Pancreas (tissue), 10 donors: ENCODE measurements around the gene FCGR3A. TPM values are rescaled to one million over a fixed set of nuclear protein-coding genes. Genes with fewer than 3 reads are reported as not detected.
"Not testable (repeated sequence)": the region's sequence is repeated elsewhere in the genome, so short reads cannot be mapped to it uniquely, and the experiment has no call there.

Experiments
- ATAC-seq, 4 donors: fragments of 200-7000 bp; cut with Tn5 transposase; one replicate each; pipeline versions ENCODE4 v1.8.0 to v1.9.1; 2020; ENCODE audit warnings: mild to moderate bottlenecking in 4 of 4, moderate library complexity in 4 of 4
- DNase-seq, 6 donors: peaks; one replicate each; pipeline ENCODE4 v3.0.0-alpha.2; 2020
- FAIRE-seq: peaks from 2 replicates; lab custom pipeline; 2012; peaks lifted over from hg19 to GRCh38; lab: Jason Lieb, UNC
- H3K27ac ChIP-seq, 4 donors: fragments of 200-600 bp; sonication (generic); 1 replicate in 3 of 4; 2 replicates in 1 of 4; pipeline versions ENCODE4 v1.5.0 to v1.8.0; 2020
- H3K27me3 ChIP-seq, 4 donors: fragments of 200-600 bp; one replicate each; pipeline ENCODE4 v1.8.0; 2021
- H3K36me3 ChIP-seq, 3 donors: fragments of 200-600 bp; sonication (generic) in 1 of 3; one replicate each; pipeline versions ENCODE4 v1.5.0 to v1.8.0; 2020 to 2021
- H3K4me1 ChIP-seq, 3 donors: fragments of 200-600 bp; one replicate each; pipeline ENCODE4 v1.8.0; 2021
- H3K4me3 ChIP-seq, 4 donors: fragments of 200-600 bp; sonication (generic) in 2 of 4; one replicate each; pipeline versions ENCODE4 v1.5.0 to v1.8.0; 2020 to 2021
- H3K9me3 ChIP-seq, 4 donors: fragments of 200-600 bp; one replicate each; pipeline ENCODE4 v1.8.0; 2021
- WGBS, 2 donors: extraction: QIAGEN DNeasy Blood & Tissue Kit; methylation state at CpG; one replicate each; pipeline ENCODE4 v1.1.7; 2013; 5-methylcytosine and 5-hydroxymethylcytosine counted together
- intact Hi-C, 3 donors: fragments of 100-400 bp; cut with DNase I; formaldehyde crosslinking; loops; one replicate each; pipeline versions ENCODE4 v1.11.1 to v1.14.2; 2022
- polyA plus RNA-seq, 2 donors: library from polyadenylated mRNA; stranded (reverse); fragments of 200-250 nt; gene quantifications; one replicate each; pipeline ENCODE4 v1.2.3, GENCODE V29; 2013
- total RNA-seq, 6 donors: library from RNA; stranded (reverse); fragmentation: NEBNext Ultra II Directional in 4 of 6; extraction: Animal tissue kit (Norgen Biotek cat#: 25700) in 4 of 6; gene quantifications; one replicate each; pipeline versions ENCODE4 v1.2.1 to v1.2.4, GENCODE V29; 2021 to 2023
- donor health status: healthy with polysubstance abuse.
- donor health status: DM: no; HTN: no; CAD: no; lungs with moderate emphysema.
- donor health status: DM: no; HTN: no; CAD: no.
- donor health status: control.
- donor health status: control.
- donor health status: Bipolar disorder and iron deficiency.
- donor health status: DM: yes; HTN: yes; CAD: no.
- donor health status: DM: no; HTN: no; CAD: no.
- donor health status: DM: no; HTN: no; CAD: no.
- donor health status: DM: yes; HTN: yes; CAD: no.

Gene FCGR3A
- total and polyA plus RNA-seq, 8 donors, result 2.0 to 23.1 (median 3.2) TPM

- 8 to 48% methylated on average over 1 of the region's 1 CpG for WGBS, 2 donors
- H3K27me3 ChIP-seq, DNase-seq, intact Hi-C loops, H3K36me3 ChIP-seq, FAIRE-seq, H3K4me3 ChIP-seq, H3K9me3 ChIP-seq, H3K4me1 ChIP-seq: not testable (repeated sequence)
- ATAC-seq, result peak in 2 of 4 donors; percentile 68 to 70
- peak overlapping the region in 1 of 4 donors; percentile 22 for H3K27ac ChIP-seq
Measured at GRCh38 chr1:161554815-161555417, 5.3 kb upstream of the FCGR3A start.

GRCh38 chr1:161554340-161554739, 4.7 kb upstream of the FCGR3A start:
- H3K27me3 ChIP-seq, DNase-seq, H3K4me1 ChIP-seq, H3K9me3 ChIP-seq, intact Hi-C loops, H3K4me3 ChIP-seq, FAIRE-seq, H3K36me3 ChIP-seq: not testable (repeated sequence)
- H3K27ac ChIP-seq, result peak overlapping the region in 1 of 4 donors; percentile 22
- WGBS, 2 donors, result 86 to 95% methylated on average over 3 of the region's 3 CpGs
- ATAC-seq, result peak in 2 of 4 donors; percentile 27 to 41

GRCh38 chr1:161553631-161554030, 4.0 kb upstream of the FCGR3A start:
- H3K27ac ChIP-seq, H3K27me3 ChIP-seq, DNase-seq, FAIRE-seq, H3K4me3 ChIP-seq, H3K4me1 ChIP-seq, H3K9me3 ChIP-seq, intact Hi-C loops, H3K36me3 ChIP-seq: not testable (repeated sequence)
- 61 to 88% methylated on average over 1 of the region's 2 CpGs for WGBS, 2 donors
- ATAC-seq, result peak in 1 of 4 donors; percentile 40

GRCh38 chr1:161550942-161551341, 1.3 kb upstream of the FCGR3A start:
- 78 to 80% methylated on average over 5 of the region's 5 CpGs for WGBS, 2 donors
- ATAC-seq, H3K4me3 ChIP-seq, DNase-seq, H3K27me3 ChIP-seq, H3K9me3 ChIP-seq, H3K27ac ChIP-seq, H3K4me1 ChIP-seq, FAIRE-seq, intact Hi-C loops, H3K36me3 ChIP-seq: not testable (repeated sequence)

- H3K9me3 ChIP-seq, FAIRE-seq, H3K4me1 ChIP-seq, intact Hi-C loops, DNase-seq, H3K27ac ChIP-seq, H3K4me3 ChIP-seq, H3K36me3 ChIP-seq, H3K27me3 ChIP-seq: not testable (repeated sequence)
- WGBS, 2 donors, result 88 to 92% methylated on average over 1 of the region's 2 CpGs
- ATAC-seq, result peak in 2 of 4 donors; percentile 50 to 69
Measured at GRCh38 chr1:161548749-161549406, 740 bp downstream of the FCGR3A start.

GRCh38 chr1:161547995-161548741, 1.4 kb downstream of the FCGR3A start:
- 88 to 90% methylated on average over 8 of the region's 8 CpGs for WGBS, 2 donors
- peak in 1 of 4 donors; percentile 9 for ATAC-seq
- H3K27ac ChIP-seq, FAIRE-seq, DNase-seq, H3K9me3 ChIP-seq, H3K4me3 ChIP-seq, H3K27me3 ChIP-seq, H3K4me1 ChIP-seq, intact Hi-C loops, H3K36me3 ChIP-seq: not testable (repeated sequence)

GRCh38 chr1:161545005-161545731, 4.5 kb downstream of the FCGR3A start:
- H3K27ac ChIP-seq, H3K36me3 ChIP-seq, H3K27me3 ChIP-seq, FAIRE-seq, intact Hi-C loops, ATAC-seq, H3K9me3 ChIP-seq, H3K4me3 ChIP-seq, DNase-seq, H3K4me1 ChIP-seq: not testable (repeated sequence)
- 76 to 82% methylated on average over 10 of the region's 11 CpGs for WGBS, 2 donors

- DNase-seq, H3K27me3 ChIP-seq, FAIRE-seq, H3K4me3 ChIP-seq, H3K27ac ChIP-seq, H3K4me1 ChIP-seq, H3K36me3 ChIP-seq, intact Hi-C loops, H3K9me3 ChIP-seq, ATAC-seq: not testable (repeated sequence)
- 77 to 78% methylated on average over 1 of the region's 1 CpG for WGBS, 2 donors
Measured at GRCh38 chr1:161543125-161543524, 6.5 kb downstream of the FCGR3A start.

- intact Hi-C loops, H3K4me3 ChIP-seq, ATAC-seq, H3K27me3 ChIP-seq, FAIRE-seq, H3K4me1 ChIP-seq, DNase-seq, H3K36me3 ChIP-seq, H3K9me3 ChIP-seq, H3K27ac ChIP-seq: not testable (repeated sequence)
- 80 to 82% methylated on average over 5 of the region's 5 CpGs for WGBS, 2 donors
Measured at GRCh38 chr1:161542091-161542559, 7.5 kb downstream of the FCGR3A start.

GRCh38 chr1:161540570-161540960, 9.1 kb downstream of the FCGR3A start:
- H3K4me3 ChIP-seq, result peak overlapping the region in 2 of 4 donors; percentile 27 to 36

More at GRCh38 chr1:161540570-161540960, 9.1 kb downstream of the FCGR3A start:
- WGBS, 2 donors, result 43 to 46% methylated on average over 10 of the region's 10 CpGs
- H3K4me1 ChIP-seq, H3K9me3 ChIP-seq, FAIRE-seq, H3K27me3 ChIP-seq, H3K36me3 ChIP-seq, DNase-seq, intact Hi-C loops: not testable (repeated sequence)
- ATAC-seq, result peak; percentile 41 to 59 (median 43)
- H3K27ac ChIP-seq, result peak overlapping the region in 2 of 4 donors; percentile 18 to 42
